ENCODE data around the gene ZNF76. TPM values are rescaled to one million over a fixed set of nuclear protein-coding genes. Genes with fewer than 3 reads are reported as not detected.
"Not testable (repeated sequence)": the region's sequence is repeated elsewhere in the genome, so short reads cannot be mapped to it uniquely, and the experiment has no call there.

The ZNF76 gene
- total RNA-seq, 1 donor from 2014 or later = 31.3 TPM

DNA sequence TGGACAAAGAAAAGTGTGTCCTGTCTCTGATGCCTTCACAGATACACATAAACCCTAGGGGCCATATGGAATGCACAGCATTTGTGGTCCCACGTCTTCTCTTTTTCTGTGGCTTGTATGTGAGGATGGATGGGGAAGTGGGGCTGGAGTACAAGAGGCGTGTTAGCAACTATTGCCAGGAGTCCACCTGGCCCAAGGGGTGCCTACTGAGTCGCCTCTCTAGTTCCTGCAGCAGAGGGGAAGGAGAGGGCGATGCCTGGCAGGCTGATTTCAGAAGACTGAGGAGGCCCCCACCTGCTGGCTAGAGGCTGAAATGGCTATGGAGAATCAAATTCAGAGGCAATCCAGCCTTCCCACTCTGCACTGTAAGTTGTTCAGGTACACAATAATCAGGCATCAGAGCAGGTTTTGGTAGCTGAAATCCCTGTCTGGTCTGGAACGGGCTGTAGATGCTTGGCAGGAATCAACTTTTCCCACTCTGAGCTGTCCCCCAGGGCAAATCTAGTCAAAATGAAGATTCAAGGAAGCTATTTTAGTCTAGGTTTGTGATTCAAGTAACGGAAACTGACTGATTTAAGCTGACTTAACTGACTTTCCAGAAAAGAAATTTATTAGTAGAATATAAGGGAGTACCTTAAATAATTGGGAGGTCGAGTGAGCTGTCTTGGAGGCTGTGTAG is 68.0 kb downstream of the ZNF76 start:
- no peaks in the 10 kb centered on the region for H3K9me3 ChIP-seq
- H3K4me3 ChIP-seq = no peak overlapping the region
- ATAC-seq = peak; percentile 92
- TF ChIP-seq, protein P1, sequence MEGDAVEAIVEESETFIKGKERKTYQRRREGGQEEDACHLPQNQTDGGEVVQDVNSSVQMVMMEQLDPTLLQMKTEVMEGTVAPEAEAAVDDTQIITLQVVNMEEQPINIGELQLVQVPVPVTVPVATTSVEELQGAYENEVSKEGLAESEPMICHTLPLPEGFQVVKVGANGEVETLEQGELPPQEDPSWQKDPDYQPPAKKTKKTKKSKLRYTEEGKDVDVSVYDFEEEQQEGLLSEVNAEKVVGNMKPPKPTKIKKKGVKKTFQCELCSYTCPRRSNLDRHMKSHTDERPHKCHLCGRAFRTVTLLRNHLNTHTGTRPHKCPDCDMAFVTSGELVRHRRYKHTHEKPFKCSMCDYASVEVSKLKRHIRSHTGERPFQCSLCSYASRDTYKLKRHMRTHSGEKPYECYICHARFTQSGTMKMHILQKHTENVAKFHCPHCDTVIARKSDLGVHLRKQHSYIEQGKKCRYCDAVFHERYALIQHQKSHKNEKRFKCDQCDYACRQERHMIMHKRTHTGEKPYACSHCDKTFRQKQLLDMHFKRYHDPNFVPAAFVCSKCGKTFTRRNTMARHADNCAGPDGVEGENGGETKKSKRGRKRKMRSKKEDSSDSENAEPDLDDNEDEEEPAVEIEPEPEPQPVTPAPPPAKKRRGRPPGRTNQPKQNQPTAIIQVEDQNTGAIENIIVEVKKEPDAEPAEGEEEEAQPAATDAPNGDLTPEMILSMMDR (IDR thresholded peaks at IDR 0.05) = peak; percentile 57
- no peaks in the 10 kb centered on the region for H3K4me1 ChIP-seq
- H3K36me3 ChIP-seq = no peaks in the 10 kb centered on the region
- intact Hi-C loops (cut with DNase I) = no loop called here
- peak; percentile 74 for DNase-seq
- no peak overlapping the region for H3K27ac ChIP-seq
- no peaks in the 10 kb centered on the region for H3K27me3 ChIP-seq

DNA sequence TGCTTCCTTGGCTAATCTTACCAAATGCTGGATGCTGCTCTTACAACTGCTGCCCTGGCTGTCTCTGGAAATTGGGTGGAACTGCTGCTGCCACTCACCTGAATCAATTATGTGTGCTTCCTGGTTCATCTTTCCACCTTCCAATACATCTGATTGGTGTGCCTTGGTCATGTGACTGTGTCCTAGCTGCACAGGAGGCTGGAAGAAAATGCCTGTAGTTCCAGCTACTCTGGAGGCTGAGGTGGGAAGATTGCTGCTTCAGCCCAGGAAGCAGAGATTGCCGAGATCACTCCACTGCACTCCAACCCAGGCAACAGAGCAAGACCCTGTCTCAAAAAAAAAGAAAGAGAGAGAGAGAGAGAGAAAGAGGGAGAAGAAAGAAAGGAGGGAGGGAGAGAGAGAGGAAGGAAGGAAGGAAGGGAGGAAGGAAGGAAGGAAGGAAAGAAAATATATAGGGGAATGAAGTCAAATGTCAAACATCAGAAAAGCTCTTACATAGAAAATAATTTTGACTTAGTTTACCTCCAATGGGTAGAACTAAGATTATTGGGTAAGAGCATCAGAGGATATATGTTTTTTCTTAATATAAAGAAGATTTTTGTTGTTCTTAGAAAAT is 68.7 kb downstream of the ZNF76 start:
- DNase-seq = no peak
- Histone ChIP-seq H3K27me3 (no peaks in the 10 kb centered on the region), H3K9me3 (no peaks in the 10 kb centered on the region), H3K27ac (no peak overlapping the region), H3K4me1 (no peaks in the 10 kb centered on the region), H3K4me3 (no peak overlapping the region), H3K36me3 (no peaks in the 10 kb centered on the region)
- TF ChIP-seq, protein P1 (IDR thresholded peaks at IDR 0.05) = no peak
- no peak for ATAC-seq
- intact Hi-C loops (cut with DNase I) = no loop called here

DNA sequence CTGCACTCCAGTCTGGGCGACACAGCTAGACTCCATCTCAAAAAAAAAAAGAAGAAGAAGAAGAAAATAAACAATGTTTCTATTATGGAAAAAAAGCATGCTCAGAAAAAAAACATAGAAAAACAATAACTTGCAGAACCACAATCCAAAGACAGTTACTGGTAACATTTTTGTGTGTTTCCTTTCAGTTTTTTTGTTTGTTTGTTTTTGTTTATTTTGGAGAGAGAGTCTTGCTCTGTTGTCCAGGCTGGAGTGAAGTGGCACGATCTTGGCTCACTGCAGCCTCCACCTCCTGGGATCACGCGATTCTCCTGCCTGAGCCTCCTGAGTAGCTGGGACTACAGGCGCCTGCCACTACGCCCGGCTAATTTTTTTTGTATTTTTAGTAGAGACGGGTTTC is 69.4 kb downstream of the ZNF76 start:
- H3K9me3 ChIP-seq; ATAC-seq; H3K4me1 ChIP-seq; H3K36me3 ChIP-seq; H3K27ac ChIP-seq; intact Hi-C loops (cut with DNase I); H3K4me3 ChIP-seq; DNase-seq; H3K27me3 ChIP-seq: not testable (repeated sequence)

DNA sequence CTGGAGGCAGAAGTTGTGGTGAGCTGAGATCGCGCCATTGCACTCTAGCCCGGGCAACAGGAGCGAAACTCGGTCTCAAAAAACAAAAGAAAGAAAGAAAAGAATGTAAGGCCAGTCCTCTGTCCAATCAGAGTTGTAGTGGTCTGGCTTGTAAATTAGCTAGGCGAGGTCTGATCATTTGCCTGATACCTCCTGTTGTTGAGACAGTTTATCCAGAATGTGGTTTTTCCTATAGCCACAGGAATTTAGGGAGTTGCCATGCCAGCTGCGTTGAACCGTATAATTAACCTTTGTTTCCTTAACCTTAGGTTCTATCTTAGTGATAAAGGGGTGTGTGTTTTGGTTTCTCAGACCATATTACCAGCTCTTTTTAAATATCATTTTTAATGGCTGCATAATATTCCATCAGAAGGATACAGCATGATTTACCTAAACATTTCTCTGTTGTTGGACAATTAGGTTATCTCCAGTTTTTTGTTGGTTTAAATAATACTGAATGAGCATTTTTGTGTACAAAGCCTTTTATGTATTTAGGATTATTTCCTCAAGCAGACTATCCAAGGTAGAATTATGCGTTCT is 71.1 kb downstream of the ZNF76 start:
- H3K4me1 ChIP-seq = no peaks in the 10 kb centered on the region
- no peak for DNase-seq
- H3K36me3 ChIP-seq = no peaks in the 10 kb centered on the region
- H3K9me3 ChIP-seq = no peaks in the 10 kb centered on the region
- H3K27ac ChIP-seq = no peak overlapping the region
- TF ChIP-seq, protein P1 (IDR thresholded peaks at IDR 0.05) = no peak
- intact Hi-C loops (cut with DNase I) = no loop called here
- H3K27me3 ChIP-seq = no peaks in the 10 kb centered on the region
- H3K4me3 ChIP-seq = no peak overlapping the region
- no peak for ATAC-seq

DNA sequence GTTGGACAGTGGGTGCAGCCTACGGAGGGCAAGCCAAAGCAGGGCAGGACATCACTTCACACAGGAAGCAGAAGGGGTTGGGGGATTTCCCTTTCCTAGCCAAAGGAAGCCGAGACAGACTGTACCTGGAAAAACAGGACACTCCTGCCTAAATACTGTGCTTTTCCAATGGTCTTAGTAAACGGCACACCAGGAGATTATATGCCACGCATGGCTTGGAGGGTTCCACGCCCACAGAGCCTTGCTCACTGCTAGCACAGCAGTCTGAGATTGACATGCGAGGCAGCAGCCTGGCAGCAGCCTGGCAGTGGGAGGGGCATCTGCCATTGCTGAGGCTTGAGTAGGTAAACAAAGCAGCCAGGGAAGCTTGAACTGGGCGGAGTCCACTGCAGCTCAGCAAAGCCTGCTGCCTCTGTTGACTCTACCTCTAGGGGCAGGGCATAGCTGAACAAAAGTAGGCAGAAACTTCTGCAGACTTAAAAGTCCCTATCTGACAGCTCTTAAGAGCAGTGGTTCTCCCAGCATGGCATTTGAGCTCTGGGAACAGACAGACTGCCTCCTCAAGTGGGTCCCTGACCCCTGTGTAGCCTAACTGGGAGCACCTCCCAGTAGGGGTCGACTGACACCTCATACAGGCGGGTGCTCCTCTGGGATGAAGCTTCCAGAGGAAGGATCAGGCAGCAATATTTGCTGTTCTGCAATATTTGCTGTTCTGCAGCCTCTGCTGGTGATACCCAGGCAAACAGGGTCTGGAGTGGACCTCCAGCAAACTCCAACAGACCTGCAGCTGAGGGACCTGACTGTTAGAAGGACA is 72.7 kb downstream of the ZNF76 start:
- ATAC-seq (peak; percentile 95), DNase-seq (peak; percentile 89)
- TF ChIP-seq, protein P1 (IDR thresholded peaks at IDR 0.05) = peak; percentile 26
- intact Hi-C loops (cut with DNase I); H3K36me3 ChIP-seq; H3K9me3 ChIP-seq; H3K4me3 ChIP-seq; H3K27ac ChIP-seq; H3K4me1 ChIP-seq; H3K27me3 ChIP-seq: not testable (repeated sequence)
